ENCODE data around the gene SIDT2.

DNA sequence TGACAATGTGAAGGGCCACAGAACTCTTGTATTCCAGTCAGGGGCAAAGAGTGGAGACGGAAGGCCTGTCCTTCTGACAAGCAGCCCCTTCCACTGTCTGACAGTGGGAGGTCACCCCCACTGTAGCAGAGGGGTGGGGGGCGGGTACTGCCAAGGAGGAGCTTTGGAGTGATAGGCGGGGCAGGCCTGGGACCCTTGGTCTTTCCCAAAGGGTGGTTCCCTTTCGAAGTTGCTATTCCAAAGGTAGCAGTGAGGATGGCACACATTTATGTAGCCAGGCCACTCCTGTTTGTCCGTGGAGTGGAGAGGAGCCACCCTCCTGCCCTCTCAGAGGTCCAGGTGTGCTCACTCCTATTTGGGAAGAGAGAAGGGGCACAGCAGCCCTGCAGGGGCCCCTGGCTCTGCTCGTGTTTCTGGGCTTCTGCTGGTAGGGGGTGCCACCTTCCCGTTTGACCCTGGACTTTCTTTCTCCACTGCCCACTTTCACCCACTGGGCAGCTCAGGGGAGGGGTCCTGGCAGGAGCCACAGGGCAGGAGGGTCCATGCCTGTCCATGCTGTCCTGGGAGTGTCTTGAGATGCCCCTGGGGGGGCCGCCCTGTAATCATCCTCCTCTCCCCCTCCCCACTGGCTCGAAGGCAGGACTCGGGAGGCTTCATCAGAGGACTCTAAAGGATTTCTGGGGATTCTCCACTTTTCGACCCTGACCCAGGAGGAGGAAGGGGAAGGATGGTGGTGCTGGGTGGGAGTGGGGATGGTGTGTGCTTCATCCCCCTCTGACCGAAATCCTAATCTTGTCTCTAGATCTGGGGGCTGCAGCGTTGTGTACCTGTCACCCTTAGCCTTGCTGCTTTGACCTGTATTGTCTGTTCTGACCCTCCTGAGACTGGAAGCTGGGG is 21.6 kb downstream of the SIDT2 start:
- TF ChIP-seq CTCF (conservative IDR thresholded peaks at IDR 0.05 in 1 of 2, IDR thresholded peaks at IDR 0.05 in 1 of 2; ENCODE audit: extremely low read depth in 1 of 2, insufficient read depth in 1 of 2, low read depth in 1 of 2, low read length in 2 of 2) (no peak), EZH2 (IDR thresholded peaks at IDR 0.05; ENCODE audit: borderline replicate concordance, low read length) (no peak)

Measured in mammary epithelial cell (primary cell).